H1 (cell line): ENCODE results near the gene SRGAP3. TPM values are rescaled to one million over a fixed set of nuclear protein-coding genes. Genes with fewer than 3 reads are reported as not detected.
A peak's percentile ranks its signal among the peaks of the same experiment; 100 is the strongest.

Experiments
- CTCF ChIA-PET: fragments of 300-600 bp; sonication (Branson Sonifier 250); formaldehyde crosslinking; loops from one replicate; lab custom pipeline; 2021; ENCODE audit not compliant: partially characterized antibody; lab: Charles Lee
- POLR2A ChIA-PET: fragments of 300-600 bp; sonication (Branson Sonifier 250); formaldehyde crosslinking; loops from one replicate; lab custom pipeline; 2021; ENCODE audit warnings: inconsistent platforms; ENCODE audit not compliant: partially characterized antibody; lab: Charles Lee
- DNase-seq, 2 experiments: peaks; one replicate each; pipeline versions ENCODE4 v3.0.0 to v3.0.0-alpha.2; 2010 to 2022; ENCODE audit warnings: low spot score in 2 of 2, low read depth in 1 of 2, mixed read lengths in 1 of 2
- FAIRE-seq: peaks from 2 replicates; lab custom pipeline; 2011; peaks lifted over from hg19 to GRCh38; lab: Jason Lieb, UNC
- H2AFZ ChIP-seq: 2 replicates; pipeline ENCODE4 v1.8.1; 2012; ENCODE audit warnings: low read length, inconsistent platforms
- H2AK5ac ChIP-seq: 2 replicates; pipeline ENCODE4 v1.6.1; 2013; ENCODE audit warnings: low read depth, low read length
- H2BK120ac ChIP-seq: replicated peaks from 2 replicates; pipeline ENCODE3; 2013; ENCODE audit warnings: low read depth, low read length, inconsistent platforms
- H2BK12ac ChIP-seq: 2 replicates; pipeline ENCODE4 v1.6.1; 2013; ENCODE audit warnings: low read depth, low read length
- H2BK15ac ChIP-seq: 2 replicates; pipeline ENCODE4 v1.6.1; 2013; ENCODE audit warnings: low read length
- H2BK20ac ChIP-seq: 2 replicates; pipeline ENCODE4 v1.6.1; 2013; ENCODE audit warnings: low read length
- H2BK5ac ChIP-seq: 2 replicates; pipeline ENCODE4 v1.6.1; 2013; ENCODE audit warnings: low read depth, low read length
- H3K14ac ChIP-seq: 2 replicates; pipeline ENCODE4 v1.6.1; 2013; ENCODE audit warnings: inconsistent platforms; ENCODE audit not compliant: insufficient read length
- H3K18ac ChIP-seq: 2 replicates; pipeline ENCODE4 v1.6.1; 2013; ENCODE audit warnings: low read length; ENCODE audit errors: extremely low read depth
- H3K23ac ChIP-seq: 2 replicates; pipeline ENCODE4 v1.6.1; 2013; ENCODE audit warnings: inconsistent platforms; ENCODE audit not compliant: insufficient read length
- H3K23me2 ChIP-seq: 2 replicates; pipeline ENCODE4 v1.6.1; 2013; ENCODE audit warnings: low read depth, low read length
- H3K27ac ChIP-seq: 2 replicates; pipeline ENCODE4 v1.6.1; 2011; ENCODE audit warnings: low read depth, low read length, inconsistent platforms
- H3K27me3 ChIP-seq, 4 experiments: replicated peaks in 1 of 4; 1 replicate in 1 of 4; 2 replicates in 3 of 4; pipeline versions ENCODE4 v1.6.1 to v1.8.1; 2011 to 2013; ENCODE audit warnings: low read length in 3 of 4, mild to moderate bottlenecking in 3 of 4, inconsistent platforms in 2 of 4, mixed read lengths in 2 of 4, moderate library complexity in 1 of 4; ENCODE audit not compliant: control insufficient read depth in 3 of 4, insufficient read depth in 3 of 4; ENCODE audit errors: extremely low read depth in 1 of 4
- H3K36me3 ChIP-seq, 4 experiments: 2 replicates each; pipeline versions ENCODE4 v1.6.1 to v1.8.1; 2011 to 2013; ENCODE audit warnings: mild to moderate bottlenecking in 4 of 4, low read length in 3 of 4, moderate library complexity in 2 of 4, control low read depth in 1 of 4, inconsistent platforms in 1 of 4; ENCODE audit not compliant: insufficient read depth in 4 of 4, control insufficient read depth in 2 of 4
- H3K4ac ChIP-seq: replicated peaks from 2 replicates; pipeline ENCODE3; 2013; ENCODE audit warnings: low read length, low read depth, mixed read lengths, inconsistent platforms; ENCODE audit not compliant: insufficient read length
- H3K4me1 ChIP-seq, 4 experiments: replicated peaks in 1 of 4; 1 replicate in 1 of 4; 2 replicates in 3 of 4; pipeline versions ENCODE4 v1.6.1 to v1.8.1; 2011 to 2013; ENCODE audit warnings: low read length in 3 of 4, inconsistent platforms in 2 of 4, mixed read lengths in 1 of 4; ENCODE audit not compliant: insufficient read depth in 4 of 4, control insufficient read depth in 3 of 4
- H3K4me2 ChIP-seq, 2 experiments: 2 replicates each; pipeline versions ENCODE4 v1.6.1 to v1.8.1; 2011 to 2013; ENCODE audit warnings: low read depth in 2 of 2, low read length in 2 of 2, control low read depth in 1 of 2, inconsistent platforms in 1 of 2, mild to moderate bottlenecking in 1 of 2; ENCODE audit not compliant: insufficient read depth in 1 of 2
- H3K4me3 ChIP-seq, 4 experiments: fragments of 200-600, 300-600 bp in 1 of 4; sonication (generic), shearing (Covaris generic), sonication (Bioruptor Twin) in 1 of 4; 2 replicates each; pipeline versions ENCODE4 v1.5.1 to v1.8.1; 2011 to 2016; ENCODE audit warnings: low read length in 4 of 4, low read depth in 3 of 4, control low read depth in 2 of 4, inconsistent platforms in 2 of 4, mild to moderate bottlenecking in 2 of 4, mixed read lengths in 1 of 4, moderate library complexity in 1 of 4; ENCODE audit not compliant: insufficient read depth in 2 of 4; ENCODE audit errors: extremely low read depth in 1 of 4
- H3K56ac ChIP-seq: replicated peaks from 2 replicates; pipeline ENCODE3; 2013; ENCODE audit warnings: low read depth, mild to moderate bottlenecking, mixed read lengths, low read length, inconsistent platforms; ENCODE audit not compliant: insufficient read length
- H3K79me1 ChIP-seq: 2 replicates; pipeline ENCODE4 v1.6.1; 2013; ENCODE audit warnings: low read depth, low read length, control low read depth
- H3K79me2 ChIP-seq, 2 experiments: 2 replicates each; pipeline versions ENCODE4 v1.6.1 to v1.8.1; 2012 to 2013; ENCODE audit warnings: low read length in 2 of 2, mild to moderate bottlenecking in 2 of 2, inconsistent platforms in 1 of 2; ENCODE audit not compliant: insufficient read depth in 2 of 2, control insufficient read depth in 1 of 2
- H3K9ac ChIP-seq, 4 experiments: replicated peaks in 1 of 4; 1 replicate in 1 of 4; 2 replicates in 3 of 4; pipeline versions ENCODE4 v1.6.1 to v1.8.1; 2011 to 2013; ENCODE audit warnings: low read depth in 3 of 4, low read length in 3 of 4, control low read depth in 2 of 4, mild to moderate bottlenecking in 2 of 4, moderate library complexity in 2 of 4, inconsistent platforms in 1 of 4; ENCODE audit errors: extremely low read depth in 1 of 4
- H3K9me3 ChIP-seq, 2 experiments: 2 replicates each; pipeline versions ENCODE4 v1.6.1 to v1.8.1; 2012 to 2013; ENCODE audit warnings: mild to moderate bottlenecking in 2 of 2, moderate library complexity in 2 of 2, control low read depth in 1 of 2, inconsistent platforms in 1 of 2, low read depth in 1 of 2, low read length in 1 of 2, mixed read lengths in 1 of 2; ENCODE audit not compliant: insufficient read depth in 2 of 2
- H4K20me1 ChIP-seq, 2 experiments: replicated peaks in 1 of 2; 2 replicates each; pipeline versions ENCODE3 to v1.8.1; 2011 to 2013; ENCODE audit warnings: inconsistent platforms in 2 of 2, low read length in 2 of 2, mild to moderate bottlenecking in 1 of 2; ENCODE audit not compliant: insufficient read depth in 2 of 2, control insufficient read depth in 1 of 2
- H4K5ac ChIP-seq: 2 replicates; pipeline ENCODE4 v1.6.1; 2013; ENCODE audit warnings: low read length, low read depth, mixed read lengths, inconsistent platforms; ENCODE audit not compliant: insufficient read length
- H4K8ac ChIP-seq: 2 replicates; pipeline ENCODE4 v1.8.0; 2013; ENCODE audit warnings: mild to moderate bottlenecking, moderate library complexity, low read length, inconsistent platforms; ENCODE audit not compliant: insufficient read depth; ENCODE audit errors: extremely low read depth
- H4K91ac ChIP-seq: replicated peaks from 2 replicates; pipeline ENCODE3; 2013; ENCODE audit warnings: low read length, mixed read lengths, inconsistent platforms; ENCODE audit not compliant: insufficient read length
- ATF2 ChIP-seq: IDR thresholded peaks from 2 replicates; pipeline ENCODE4 v1.6.1; 2012; ENCODE audit warnings: low read length, inconsistent platforms
- BACH1 ChIP-seq: IDR thresholded peaks from 2 replicates; pipeline ENCODE4 v1.6.1; 2012; ENCODE audit warnings: low read length, improper control_type of control experiment
- EGR1 ChIP-seq: IDR thresholded peaks from 2 replicates; pipeline ENCODE4 v1.6.1; 2011; ENCODE audit warnings: low read depth, low read length, borderline replicate concordance
- POU5F1 ChIP-seq: IDR thresholded peaks from 2 replicates; pipeline ENCODE4 v1.6.1; 2011; ENCODE audit warnings: low read depth, mild to moderate bottlenecking, low read length, moderate library complexity
- RBBP5 ChIP-seq: IDR thresholded peaks from 2 replicates; pipeline ENCODE4 v1.7.1; 2012; ENCODE audit warnings: low read depth, mild to moderate bottlenecking, inconsistent platforms, low read length, moderate library complexity, borderline replicate concordance
- SAP30 ChIP-seq: fragments of 300-600 bp; sonication (generic); IDR thresholded peaks from 2 replicates; pipeline ENCODE4 v1.7.1; 2012; ENCODE audit warnings: low read length, moderate library complexity, mild to moderate bottlenecking, inconsistent platforms; ENCODE audit not compliant: insufficient read depth, insufficient replicate concordance
- SIN3A ChIP-seq, 2 experiments: IDR thresholded peaks in 1 of 2; conservative IDR thresholded peaks in 1 of 2; 2 replicates each; pipeline ENCODE4 v1.6.1; 2011 to 2012; ENCODE audit warnings: low read length in 2 of 2, improper control_type of control experiment in 1 of 2, low read depth in 1 of 2, mild to moderate bottlenecking in 1 of 2
- SRF ChIP-seq: IDR thresholded peaks from 2 replicates; pipeline ENCODE4 v1.6.1; 2011; ENCODE audit warnings: mild to moderate bottlenecking, low read depth, low read length, moderate library complexity
- TEAD4 ChIP-seq: IDR thresholded peaks from 2 replicates; pipeline ENCODE4 v1.6.1; 2012; ENCODE audit warnings: low read depth, low read length, inconsistent platforms, mixed read lengths
- USF2 ChIP-seq: IDR thresholded peaks from 2 replicates; pipeline ENCODE4 v1.6.1; 2011; ENCODE audit warnings: low read length, improper control_type of control experiment
- ZNF274 ChIP-seq: IDR thresholded peaks from 2 replicates; pipeline ENCODE4 v1.7.0; 2012; ENCODE audit warnings: low read length, borderline replicate concordance; ENCODE audit errors: extremely low read depth
- WGBS, 2 experiments: shearing (Covaris generic) in 1 of 2; methylation state at CpG; one replicate each; pipeline versions ENCODE4 v1.1.6 to v1.1.7; 2013 to 2015; ENCODE audit warnings: low lambda C conversion rate in 2 of 2, mixed read lengths in 2 of 2, inconsistent platforms in 1 of 2, low coverage in 1 of 2, missing lambda C conversion rate in 1 of 2; ENCODE audit not compliant: insufficient replicate concordance in 2 of 2, insufficient coverage in 1 of 2, insufficient read length in 1 of 2; ENCODE audit errors: extremely low coverage in 1 of 2, missing lambda C conversion rate in 1 of 2; 5-methylcytosine and 5-hydroxymethylcytosine counted together
- polyA plus RNA-seq, 7 experiments: library from polyadenylated mRNA; depleted of rRNA in 3 of 7; stranded (reverse) in 5 of 7; unstranded in 2 of 7; fragments of >200 nt in 5 of 7; fragments of 200-250 nt in 2 of 7; gene quantifications; 1 replicate in 5 of 7; 2 replicates in 1 of 7; 4 replicates in 1 of 7; pipeline versions ENCODE4 v1.2.1 to v1.2.3, GENCODE V29; 2011 to 2013; ENCODE audit warnings: missing spikeins in 2 of 7, mixed read lengths in 2 of 7
- total RNA-seq: library from RNA; stranded (reverse); fragmentation: NEBNext Ultra II Directional; extraction: Animal tissue kit (Norgen Biotek cat#: 25700); gene quantifications from 2 replicates; pipeline ENCODE4 v1.2.1, GENCODE V29; 2021

Gene SRGAP3
- total and polyA plus RNA-seq, 2 of the 8 experiments (the other 6 are each of a cell fraction or from before 2014, with no cell fraction given), result 5.8 to 11.4 TPM

GRCh38 chr3:9167222-9167621, 82.2 kb downstream of the SRGAP3 start:
- H3K27ac ChIP-seq, result no peak overlapping the region
- no peaks in the 10 kb centered on the region for H3K9me3 ChIP-seq
- H3K23me2 ChIP-seq, result no peaks in the 10 kb centered on the region
- H3K36me3 ChIP-seq, result no peaks in the 10 kb centered on the region
- no peaks in the 10 kb centered on the region for H3K27me3 ChIP-seq
- no peak overlapping the region for H3K18ac ChIP-seq
- no peaks in the 10 kb centered on the region for H3K79me1 ChIP-seq
- H3K4ac ChIP-seq, result no peak overlapping the region
- no peak for DNase-seq
- no peak overlapping the region for H2BK5ac ChIP-seq
- ChIA-PET POLR2A (interaction anchor here (1.6 kb wide), 1 partner anchor 11 kb away, joined by 4 read pairs; no protein-coding TSS in a partner anchor), CTCF (interaction anchor here (0.7 to 4.5 kb wide), 9 partner anchors 8 to 195 kb away, joined by 3 to 19 read pairs (median 4); no protein-coding TSS in a partner anchor)
- H2BK12ac ChIP-seq, result no peak overlapping the region
- no peak overlapping the region for H4K5ac ChIP-seq
- H3K4me1 ChIP-seq, result peaks cover 0 to 5% (median 2%) of the 10 kb centered on the region in 4 experiments; a peak in 3 of 7 replicates
- H2AK5ac ChIP-seq, result peak overlapping the region; percentile 65; the same call in 1 of the 2 replicates
- no peak overlapping the region for H3K4me3 ChIP-seq
- no peak overlapping the region for H3K56ac ChIP-seq
- H3K79me2 ChIP-seq, result no peaks in the 10 kb centered on the region
- 88% methylated on average over 2 of the region's 2 CpGs; no CpG with 5 or more reads in 1 of the 2 experiments for WGBS, 2 experiments
- H2BK20ac ChIP-seq, result no peak overlapping the region
- no peak overlapping the region for H3K9ac ChIP-seq
- H3K14ac ChIP-seq, result no peak overlapping the region
- FAIRE-seq, result no peak
- H2BK15ac ChIP-seq, result no peak overlapping the region
- no peak overlapping the region for H3K23ac ChIP-seq
- H2BK120ac ChIP-seq, result no peak overlapping the region
- H2AFZ ChIP-seq, result no peak overlapping the region
- H4K20me1 ChIP-seq, result no peaks in the 10 kb centered on the region
- H4K8ac ChIP-seq, result no peak overlapping the region; the same call in 1 of the 2 replicates
- no peak overlapping the region for H3K4me2 ChIP-seq
- peak overlapping the region; percentile 23 for H4K91ac ChIP-seq
- no peak for TF ChIP-seq SRF
- no peak for TF ChIP-seq POU5F1
- TF ChIP-seq ZNF274, result no peak
- TF ChIP-seq EGR1, result no peak
- TF ChIP-seq SAP30, result no peak
- TF ChIP-seq TEAD4, result no peak
- TF ChIP-seq SIN3A (conservative IDR thresholded peaks at IDR 0.05 in 1 of 2, IDR thresholded peaks at IDR 0.05 in 1 of 2; ENCODE audit: low read depth in 1 of 2, low read length in 2 of 2), result no peak
- TF ChIP-seq USF2, result no peak
- TF ChIP-seq BACH1, result no peak
- TF ChIP-seq ATF2, result no peak
- TF ChIP-seq RBBP5, result no peak
